ENCODE measurements around the gene ORC5. TPM values are rescaled to one million over a fixed set of nuclear protein-coding genes. Genes with fewer than 3 reads are reported as not detected.

Gene ORC5
- total and polyA plus RNA-seq, 9 donors: 11.9 to 21.5 (median 16.1) TPM

- TF ChIP-seq EP300 (IDR thresholded peaks at IDR 0.05): no peak
- TF ChIP-seq POLR2A (IDR thresholded peaks at IDR 0.05): no peak
- TF ChIP-seq CTCF (IDR thresholded peaks at IDR 0.05): no peak
- H3K9me3 ChIP-seq: no peaks in the 10 kb centered on the region
These were observed 44.8 kb upstream of the ORC5 start for GRCh38 chr7:104252409-104253134.

DNA sequence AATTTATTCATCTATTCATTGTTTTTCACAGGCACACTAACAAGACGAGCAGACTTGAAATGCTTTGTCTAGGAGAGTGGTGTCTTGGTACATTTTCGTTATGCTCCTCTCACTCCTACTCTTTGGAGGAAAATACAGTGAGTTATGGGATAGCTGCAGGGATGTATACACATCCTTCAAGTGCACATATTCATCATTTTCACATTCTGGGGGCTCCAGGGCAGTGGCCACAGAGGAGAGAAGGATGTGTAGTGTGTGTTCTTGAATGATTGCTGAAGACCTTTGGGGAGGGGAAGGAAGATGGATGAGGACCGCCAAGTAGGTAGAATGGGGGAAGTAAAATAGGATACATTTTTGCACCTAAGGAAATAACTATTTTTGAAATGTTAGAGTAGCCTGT, 34.8 kb upstream of the ORC5 start:
- DNase-seq: no peak
- no peak overlapping the region for H3K27ac ChIP-seq
- intact Hi-C loops (cut with DNase I): no loop called here
- no peaks in the 10 kb centered on the region for H3K4me1 ChIP-seq (ENCODE audit: insufficient read depth)
- TF ChIP-seq EP300 (IDR thresholded peaks at IDR 0.05): no peak
- TF ChIP-seq POLR2A (IDR thresholded peaks at IDR 0.05): no peak
- TF ChIP-seq CTCF (IDR thresholded peaks at IDR 0.05): no peak
- no peaks in the 10 kb centered on the region for H3K27me3 ChIP-seq
- H3K36me3 ChIP-seq: no peaks in the 10 kb centered on the region
- H3K4me3 ChIP-seq: no peak overlapping the region
- WGBS, 3 donors: 51 to 64% (median 57%) methylated on average over 3 of the region's 3 CpGs
- H3K9me3 ChIP-seq: no peaks in the 10 kb centered on the region

More at GRCh38 chr7:104252409-104253134, 44.8 kb upstream of the ORC5 start:
- no peaks in the 10 kb centered on the region for H3K27me3 ChIP-seq
- intact Hi-C loops (cut with DNase I): no loop called here
- 50 to 68% (median 50%) methylated on average over 4 of the region's 4 CpGs for WGBS, 3 donors
- DNase-seq: no peak
- no peak overlapping the region for H3K4me3 ChIP-seq
- H3K27ac ChIP-seq: no peak overlapping the region
- H3K4me1 ChIP-seq (ENCODE audit: insufficient read depth): no peaks in the 10 kb centered on the region
- H3K36me3 ChIP-seq: no peaks in the 10 kb centered on the region

DNA sequence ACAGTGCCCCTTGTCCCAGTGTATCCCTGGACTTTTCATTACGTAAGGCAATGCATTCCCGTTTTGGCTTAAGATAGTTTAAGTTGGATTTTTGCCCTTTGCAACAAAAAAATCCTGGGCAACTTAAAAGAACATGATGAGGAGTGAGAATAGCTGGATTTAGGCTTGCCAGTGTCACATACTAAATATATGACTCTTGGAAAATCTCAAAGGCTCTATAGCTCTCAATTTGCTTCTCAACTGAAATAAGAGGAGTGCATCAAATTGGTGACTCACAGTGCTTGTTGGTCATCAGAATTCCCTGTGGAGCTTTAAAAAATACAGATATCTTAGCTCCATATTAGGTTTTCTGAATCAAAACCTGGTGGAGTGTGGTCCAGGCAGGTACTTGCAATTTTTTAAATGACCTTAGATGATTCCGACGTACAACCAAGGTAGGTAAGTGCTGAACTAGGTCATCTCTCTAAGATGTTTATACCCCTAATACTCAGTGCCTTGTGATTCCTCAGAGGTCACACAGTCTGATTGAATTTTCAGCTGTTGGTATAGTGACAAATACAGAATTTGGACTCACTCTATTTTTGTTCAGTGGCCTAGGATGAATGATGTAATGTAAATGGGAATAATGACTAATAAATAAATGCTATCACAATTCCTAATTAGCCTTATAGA, 33.9 kb upstream of the ORC5 start:
- intact Hi-C loops (cut with DNase I): no loop called here
- DNase-seq: no peak
- H3K27ac ChIP-seq: no peak overlapping the region
- no peak for TF ChIP-seq POLR2A (IDR thresholded peaks at IDR 0.05)
- TF ChIP-seq EP300 (IDR thresholded peaks at IDR 0.05): no peak
- no peak for TF ChIP-seq CTCF (IDR thresholded peaks at IDR 0.05)
- H3K36me3 ChIP-seq: no peaks in the 10 kb centered on the region
- H3K4me1 ChIP-seq (ENCODE audit: insufficient read depth): no peaks in the 10 kb centered on the region
- no peak overlapping the region for H3K4me3 ChIP-seq
- H3K27me3 ChIP-seq: no peaks in the 10 kb centered on the region
- WGBS, 3 donors: 60 to 72% (median 68%) methylated on average over 4 of the region's 4 CpGs
- no peaks in the 10 kb centered on the region for H3K9me3 ChIP-seq

DNA sequence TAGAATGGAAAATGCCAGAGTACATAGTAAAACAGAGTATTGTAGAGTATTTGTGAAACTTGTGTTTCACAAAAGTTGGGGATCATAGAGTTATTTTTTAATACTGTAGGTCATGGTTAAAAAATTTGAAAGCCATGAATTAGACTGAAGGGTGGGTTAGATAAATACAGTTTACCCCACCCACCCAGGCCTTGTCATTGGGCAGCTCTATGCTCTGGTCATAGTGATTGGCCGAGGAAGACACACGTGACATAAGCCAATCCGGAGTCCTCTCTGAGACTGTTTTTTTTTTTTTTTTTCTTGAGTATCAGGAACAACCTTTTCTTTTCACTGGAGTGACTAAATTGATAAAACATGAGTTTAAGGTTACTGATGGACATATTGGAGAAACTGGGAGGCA, 33.3 kb upstream of the ORC5 start:
- WGBS, 3 donors: 88 to 94% (median 88%) methylated on average over 3 of the region's 3 CpGs
- Histone ChIP-seq H3K9me3 (no peaks in the 10 kb centered on the region), H3K4me1 (ENCODE audit: insufficient read depth) (no peaks in the 10 kb centered on the region), H3K27me3 (no peaks in the 10 kb centered on the region), H3K4me3 (no peak overlapping the region), H3K36me3 (no peaks in the 10 kb centered on the region), H3K27ac (no peak overlapping the region)
- TF ChIP-seq CTCF (IDR thresholded peaks at IDR 0.05) (no peak), EP300 (IDR thresholded peaks at IDR 0.05) (no peak), POLR2A (IDR thresholded peaks at IDR 0.05) (no peak)
- no peak for DNase-seq
- intact Hi-C loops (cut with DNase I): no loop called here

All from ovary (tissue), 9 donors.